ENCODE measurements around the gene OR9Q1. TPM values are rescaled to one million over a fixed set of nuclear protein-coding genes. Genes with fewer than 3 reads are reported as not detected.

The OR9Q1 gene
- total and polyA plus RNA-seq, 2 of the 8 experiments (the other 6 are each of a cell fraction or from before 2014, with no cell fraction given): not detected

DNA sequence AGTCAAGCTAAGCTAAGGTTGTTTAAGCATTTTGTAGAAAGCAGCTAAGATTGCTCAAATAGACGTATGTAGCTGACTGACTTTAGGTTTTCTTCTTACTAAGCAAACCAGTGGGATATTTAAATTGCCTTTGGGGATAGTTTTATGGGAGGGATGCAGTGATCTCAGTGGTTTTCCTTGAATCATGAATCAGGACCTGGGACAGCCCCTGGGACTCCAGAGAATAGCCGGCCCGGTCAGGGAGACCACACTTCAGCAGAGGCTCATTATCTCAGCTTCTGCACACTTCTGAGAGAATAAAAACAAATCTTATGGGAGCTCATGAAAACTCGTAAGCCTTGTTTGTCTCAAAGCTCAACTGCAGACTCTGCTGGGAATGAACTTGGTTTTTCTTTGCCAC is 101.8 kb downstream of the OR9Q1 start, which contains the start of gene OR9I1:
TSS of gene OR9I1 (minus strand) at position 62 of the 400 bp plus-strand sequence. CDS start 6,086 bp downstream, outside the sequence.
- Histone ChIP-seq H3K4me1 (replicated peaks in 1 of 4; ENCODE audit: control insufficient read depth in 3 of 4, insufficient read depth in 4 of 4, low read length in 3 of 4) (no peaks in the 10 kb centered on the region), H3K23ac (ENCODE audit: insufficient read length) (no peak within 1 kb of the TSS), H3K18ac (ENCODE audit: extremely low read depth, low read length) (no peak within 1 kb of the TSS), H3K56ac (replicated peaks; ENCODE audit: insufficient read length, low read depth, low read length) (no peak within 1 kb of the TSS), H4K20me1 (replicated peaks in 1 of 2; ENCODE audit: control insufficient read depth in 1 of 2, insufficient read depth in 2 of 2, low read length in 2 of 2) (no peaks in the 10 kb centered on the region), H3K4me3 (ENCODE audit: extremely low read depth in 1 of 4, insufficient read depth in 2 of 4, low read depth in 3 of 4, low read length in 4 of 4) (no peak within 1 kb of the TSS), H3K4me2 (ENCODE audit: insufficient read depth in 1 of 2, low read depth in 2 of 2, low read length in 2 of 2) (no peak within 1 kb of the TSS), H2BK5ac (ENCODE audit: low read depth, low read length) (no peak within 1 kb of the TSS), H2BK15ac (ENCODE audit: low read length) (no peak within 1 kb of the TSS), H2BK20ac (ENCODE audit: low read length) (no peak within 1 kb of the TSS), H3K23me2 (ENCODE audit: low read depth, low read length) (no peaks in the 10 kb centered on the region), H2AK5ac (ENCODE audit: low read depth, low read length) (no peak within 1 kb of the TSS), H3K4ac (replicated peaks; ENCODE audit: insufficient read length, low read depth, low read length) (no peak within 1 kb of the TSS), H3K36me3 (ENCODE audit: control insufficient read depth in 2 of 4, insufficient read depth in 4 of 4, low read length in 3 of 4) (no peaks in the 10 kb centered on the region), H2AFZ (ENCODE audit: low read length) (no peak within 1 kb of the TSS), H3K27ac (ENCODE audit: low read depth, low read length) (no peak within 1 kb of the TSS), H2BK120ac (replicated peaks; ENCODE audit: low read depth, low read length) (no peak within 1 kb of the TSS), H3K9ac (replicated peaks in 1 of 4; ENCODE audit: extremely low read depth in 1 of 4, low read depth in 3 of 4, low read length in 3 of 4) (no peak within 1 kb of the TSS), H3K27me3 (replicated peaks in 1 of 4; ENCODE audit: control insufficient read depth in 3 of 4, extremely low read depth in 1 of 4, insufficient read depth in 3 of 4, low read length in 3 of 4) (no peaks in the 10 kb centered on the region), H2BK12ac (ENCODE audit: low read depth, low read length) (no peak within 1 kb of the TSS), H4K8ac (ENCODE audit: extremely low read depth, insufficient read depth, low read length) (no peak within 1 kb of the TSS), H3K14ac (ENCODE audit: insufficient read length) (no peak within 1 kb of the TSS), H3K9me3 (ENCODE audit: insufficient read depth in 2 of 2, low read depth in 1 of 2, low read length in 1 of 2) (no peaks in the 10 kb centered on the region; a peak in 1 of 4 replicates), H3K79me2 (ENCODE audit: control insufficient read depth in 1 of 2, insufficient read depth in 2 of 2, low read length in 2 of 2) (no peaks in the 10 kb centered on the region), H4K91ac (replicated peaks; ENCODE audit: insufficient read length, low read length) (no peak within 1 kb of the TSS), H3K79me1 (ENCODE audit: low read depth, low read length) (no peaks in the 10 kb centered on the region), H4K5ac (ENCODE audit: insufficient read length, low read depth, low read length) (no peak within 1 kb of the TSS)
- DNase-seq (ENCODE audit: low read depth in 1 of 2, low spot score in 2 of 2) (no peak), FAIRE-seq (no peak)
- ChIA-PET CTCF (ENCODE audit: partially characterized antibody) (interaction anchor here (1.3 to 1.6 kb wide), 2 partner anchors 9 to 64 kb away, joined by 4 to 5 read pairs; no protein-coding TSS in a partner anchor), POLR2A (ENCODE audit: partially characterized antibody) (no interaction called here)
- 91% methylated on average over 4 of the region's 4 CpGs; no CpG with 5 or more reads in 1 of the 2 experiments for WGBS, 2 experiments (ENCODE audit: extremely low coverage in 1 of 2, insufficient coverage in 1 of 2, insufficient read length in 1 of 2, insufficient replicate concordance in 2 of 2, low coverage in 1 of 2, low lambda C conversion rate in 2 of 2, missing lambda C conversion rate in 1 of 2)
